Keratinocyte (primary cell): ENCODE data around the gene MYL4. TPM values are rescaled to one million over a fixed set of nuclear protein-coding genes. Genes with fewer than 3 reads are reported as not detected.
"Not testable (repeated sequence)": the region's sequence is repeated elsewhere in the genome, so short reads cannot be mapped to it uniquely, and the experiment has no call there.

Source experiments
- DNase-seq: peaks from one replicate; pipeline ENCODE4 v3.0.0-alpha.2; 2011; ENCODE audit warnings: low read depth, missing footprints, low spot score
- FAIRE-seq: peaks from 2 replicates; lab custom pipeline; 2011; peaks lifted over from hg19 to GRCh38; lab: Jason Lieb, UNC
- H2AFZ ChIP-seq: 2 replicates; pipeline ENCODE4 v1.6.0; 2012; ENCODE audit warnings: low read length, control low read depth, inconsistent platforms; ENCODE audit not compliant: control insufficient read depth
- H3K27ac ChIP-seq: 2 replicates; pipeline ENCODE4 v1.5.1; 2011; ENCODE audit warnings: low read length; ENCODE audit not compliant: control insufficient read depth, insufficient read depth
- H3K27me3 ChIP-seq: 3 replicates; pipeline ENCODE4 v1.6.0; 2011; ENCODE audit warnings: low read length; ENCODE audit not compliant: control insufficient read depth, insufficient read depth; ENCODE audit errors: extremely low read depth
- H3K36me3 ChIP-seq, 2 experiments: 2 replicates in 1 of 2; 3 replicates in 1 of 2; pipeline ENCODE4 v1.5.1; 2011; ENCODE audit warnings: low read length in 2 of 2, mild to moderate bottlenecking in 1 of 2; ENCODE audit not compliant: control insufficient read depth in 2 of 2, insufficient read depth in 2 of 2; ENCODE audit errors: extremely low read depth in 1 of 2
- H3K4me1 ChIP-seq: 3 replicates; pipeline ENCODE4 v1.5.1; 2011; ENCODE audit warnings: low read length; ENCODE audit not compliant: control insufficient read depth, insufficient read depth; ENCODE audit errors: extremely low read depth
- H3K4me2 ChIP-seq: 3 replicates; pipeline ENCODE4 v1.6.0; 2011; ENCODE audit warnings: low read depth, low read length; ENCODE audit not compliant: control insufficient read depth, insufficient read depth; ENCODE audit errors: extremely low read depth
- H3K4me3 ChIP-seq, 3 experiments: fragments of 200-600 bp in 1 of 3; sonication (generic) in 1 of 3; 2 replicates in 2 of 3; 3 replicates in 1 of 3; pipeline ENCODE4 v1.5.1; 2011 to 2016; ENCODE audit warnings: low read length in 3 of 3, mild to moderate bottlenecking in 3 of 3, control low read depth in 2 of 3, inconsistent platforms in 1 of 3, low read depth in 1 of 3, mixed read lengths in 1 of 3, mixed run types in 1 of 3, moderate library complexity in 1 of 3; ENCODE audit not compliant: control insufficient read depth in 2 of 3, insufficient read depth in 2 of 3; ENCODE audit errors: extremely low read depth in 1 of 3
- H3K79me2 ChIP-seq: 2 replicates; pipeline ENCODE4 v1.6.0; 2012; ENCODE audit warnings: low read length; ENCODE audit not compliant: control insufficient read depth, insufficient read depth
- H3K9ac ChIP-seq: 3 replicates; pipeline ENCODE4 v1.6.0; 2011; ENCODE audit warnings: low read length; ENCODE audit not compliant: control insufficient read depth, insufficient read depth; ENCODE audit errors: extremely low read depth
- H3K9me1 ChIP-seq: 3 replicates; pipeline ENCODE4 v1.6.0; 2011; ENCODE audit warnings: low read length; ENCODE audit not compliant: control insufficient read depth, insufficient read depth; ENCODE audit errors: extremely low read depth
- H3K9me3 ChIP-seq: 2 replicates; pipeline ENCODE4 v1.5.1; 2012; ENCODE audit warnings: low read depth, low read length; ENCODE audit not compliant: control insufficient read depth
- H4K20me1 ChIP-seq: 3 replicates; pipeline ENCODE4 v1.6.0; 2011; ENCODE audit warnings: low read length; ENCODE audit not compliant: control insufficient read depth, insufficient read depth; ENCODE audit errors: extremely low read depth
- CTCF ChIP-seq, 3 experiments: IDR thresholded peaks in 1 of 3; conservative IDR thresholded peaks in 1 of 3; optimal IDR thresholded peaks in 1 of 3; 2 replicates in 2 of 3; 3 replicates in 1 of 3; pipeline versions ENCODE3 to v1.5.1; 2011; ENCODE audit warnings: low read length in 3 of 3, mild to moderate bottlenecking in 3 of 3, moderate library complexity in 2 of 3, control low read depth in 1 of 3, inconsistent platforms in 1 of 3; ENCODE audit not compliant: insufficient read depth in 2 of 3; ENCODE audit errors: extremely low read depth in 1 of 3
- EZH2 ChIP-seq: IDR thresholded peaks from one replicate; pipeline ENCODE4 v1.6.1; 2012; ENCODE audit warnings: inconsistent platforms, mild to moderate bottlenecking, low read length, moderate library complexity
- dilution Hi-C: fragments of 300-500 bp; cut with MboI; formaldehyde crosslinking; loops from one replicate; pipeline ENCODE4 v1.7.0; 2020; ENCODE audit warnings: low sequenced_read_pairs; ENCODE audit not compliant: extremely low pct_ligation_motif_present
- polyA plus RNA-seq, 5 experiments: library from polyadenylated mRNA; depleted of rRNA in 3 of 5; stranded (reverse) in 3 of 5; stranded (forward) in 1 of 5; unstranded in 1 of 5; fragments of >200 nt; gene quantifications; 1 replicate in 1 of 5; 2 replicates in 3 of 5; 3 replicates in 1 of 5; pipeline versions ENCODE4 v1.2.1 to v1.2.3, GENCODE V29; 2011 to 2012; ENCODE audit warnings: missing spikeins in 2 of 5, low read depth in 1 of 5, low replicate concordance in 1 of 5

MYL4 gene
- polyA plus RNA-seq, 1 donor (not counting 4 experiments of a cell fraction or from before 2014, with no cell fraction given): not detected

GRCh38 chr17:47164263-47164662 lies 44.9 kb upstream of the MYL4 start:
- H4K20me1 ChIP-seq: no peaks in the 10 kb centered on the region
- no peak overlapping the region for H3K27ac ChIP-seq
- no peaks in the 10 kb centered on the region for H3K27me3 ChIP-seq
- no peak for TF ChIP-seq EZH2
- no peak for TF ChIP-seq CTCF (optimal IDR thresholded peaks at IDR 0.05 in 1 of 3, IDR thresholded peaks at IDR 0.05 in 1 of 3, conservative IDR thresholded peaks at IDR 0.05 in 1 of 3; ENCODE audit: extremely low read depth in 1 of 3, insufficient read depth in 2 of 3, low read length in 3 of 3)
- no peaks in the 10 kb centered on the region for H3K9me3 ChIP-seq
- dilution Hi-C loops: no loop called here
- DNase-seq: no peak
- no peak overlapping the region for H3K4me3 ChIP-seq
- H3K9me1 ChIP-seq: no peaks in the 10 kb centered on the region
- no peaks in the 10 kb centered on the region for H3K4me1 ChIP-seq
- H3K79me2 ChIP-seq: peaks cover 6% of the 10 kb centered on the region
- H2AFZ ChIP-seq: no peak overlapping the region
- H3K9ac ChIP-seq: no peak overlapping the region
- no peak for FAIRE-seq
- peaks cover 4 to 7% of the 10 kb centered on the region in 2 experiments for H3K36me3 ChIP-seq
- H3K4me2 ChIP-seq: no peak overlapping the region

- Histone ChIP-seq H3K36me3 (peaks cover 2 to 4% of the 10 kb centered on the region in 2 experiments), H3K4me3 (no peak overlapping the region), H3K27ac (no peak overlapping the region), H3K27me3 (no peaks in the 10 kb centered on the region), H3K4me2 (no peak overlapping the region), H4K20me1 (no peaks in the 10 kb centered on the region), H3K4me1 (peaks cover 7% of the 10 kb centered on the region), H3K9ac (no peak overlapping the region), H3K79me2 (peaks cover 6% of the 10 kb centered on the region), H3K9me1 (no peaks in the 10 kb centered on the region), H2AFZ (no peak overlapping the region), H3K9me3 (no peaks in the 10 kb centered on the region)
- no peak for DNase-seq
- TF ChIP-seq CTCF (optimal IDR thresholded peaks at IDR 0.05 in 1 of 3, IDR thresholded peaks at IDR 0.05 in 1 of 3, conservative IDR thresholded peaks at IDR 0.05 in 1 of 3; ENCODE audit: extremely low read depth in 1 of 3, insufficient read depth in 2 of 3, low read length in 3 of 3) (no peak), EZH2 (no peak)
- dilution Hi-C loops: no loop called here
- FAIRE-seq: no peak
Observed at GRCh38 chr17:47165137-47165536, 44.0 kb upstream of the MYL4 start.

- H3K4me1 ChIP-seq, H3K9ac ChIP-seq, FAIRE-seq, dilution Hi-C loops, H3K36me3 ChIP-seq, H3K27me3 ChIP-seq, H3K4me3 ChIP-seq, H3K4me2 ChIP-seq, H3K9me3 ChIP-seq, H4K20me1 ChIP-seq, H3K9me1 ChIP-seq, H2AFZ ChIP-seq, H3K27ac ChIP-seq, DNase-seq: not testable (repeated sequence)
- peaks cover 19% of the 10 kb centered on the region for H3K79me2 ChIP-seq
Observed at GRCh38 chr17:47166854-47167253, 42.3 kb upstream of the MYL4 start.

DNA sequence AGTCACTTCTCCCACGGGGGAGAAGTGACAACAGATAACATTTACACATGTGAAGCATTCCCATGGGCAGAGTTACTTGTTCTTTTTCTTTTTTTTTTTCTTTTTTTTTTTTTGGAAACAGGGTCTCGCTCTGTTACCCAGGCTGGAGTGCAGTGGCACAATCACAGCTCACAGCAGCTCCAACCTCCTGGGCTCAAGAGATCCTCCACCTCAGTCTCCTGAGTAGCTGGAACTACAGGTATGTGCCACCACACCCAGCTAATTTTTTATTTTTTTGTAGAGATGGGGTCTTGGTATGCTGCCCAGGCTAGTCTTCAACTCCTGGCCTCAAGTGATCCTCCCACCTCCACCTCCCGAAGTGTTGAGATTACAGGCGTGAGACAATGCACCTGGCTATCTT lies 40.3 kb upstream of the MYL4 start:
- peaks cover 37% of the 10 kb centered on the region for H3K79me2 ChIP-seq
- H3K36me3 ChIP-seq: peaks cover 2 to 13% of the 10 kb centered on the region in 2 experiments
- H3K4me1 ChIP-seq, H3K4me3 ChIP-seq, H3K27ac ChIP-seq, dilution Hi-C loops, H3K27me3 ChIP-seq, H2AFZ ChIP-seq, H4K20me1 ChIP-seq, H3K9me3 ChIP-seq, H3K4me2 ChIP-seq, H3K9ac ChIP-seq, FAIRE-seq, H3K9me1 ChIP-seq, DNase-seq: not testable (repeated sequence)
